Neural progenitor cell (in vitro differentiated cells): ENCODE measurements around the gene LMAN2.

Experiments
- CTCF ChIP-seq: fragments of 200-600 bp; sonication (generic); IDR thresholded peaks from 2 replicates; pipeline ENCODE4 v1.5.1; 2017; ENCODE audit warnings: antibody characterized with exemption, mild to moderate bottlenecking
- EZH2 ChIP-seq: fragments of 200-600 bp; sonication (generic); IDR thresholded peaks from 2 replicates; pipeline ENCODE4 v1.6.1; 2017; ENCODE audit warnings: antibody characterized with exemption, mild to moderate bottlenecking, moderate library complexity

GRCh38 chr5:177380805-177381126 is 29.3 kb upstream of the LMAN2 start:
- no peak for TF ChIP-seq CTCF
- no peak for TF ChIP-seq EZH2
